ENCODE results near the gene GNAT1. TPM values are rescaled to one million over a fixed set of nuclear protein-coding genes. Genes with fewer than 3 reads are reported as not detected.

The GNAT1 gene
- total and polyA plus RNA-seq, 2 donors, result 0.05 TPM

DNA sequence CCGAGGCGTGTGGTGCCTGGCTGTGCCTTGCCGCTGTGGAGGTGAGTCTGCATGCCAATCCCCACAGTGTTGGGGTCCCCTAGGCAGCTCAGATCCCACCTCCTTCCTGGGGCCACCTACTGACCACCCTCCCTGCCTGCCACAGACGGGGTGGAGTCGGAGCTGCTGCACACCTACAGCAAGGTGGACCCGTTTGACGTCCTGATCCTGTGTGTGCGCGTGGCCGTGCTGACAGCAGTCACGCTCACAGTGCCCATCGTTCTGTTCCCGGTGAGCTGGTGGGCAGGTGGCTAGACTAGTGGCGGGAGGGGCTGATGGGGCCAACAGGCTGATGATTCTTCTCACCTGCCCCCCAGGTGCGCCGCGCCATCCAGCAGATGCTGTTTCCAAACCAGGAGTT is 27.0 kb downstream of the GNAT1 start:
- Histone ChIP-seq H3K27me3 (ENCODE audit: control insufficient read depth in 2 of 2, insufficient read depth in 1 of 2, low read length in 1 of 2) (no peaks in the 10 kb centered on the region), H3K36me3 (ENCODE audit: control insufficient read depth in 2 of 2, insufficient read depth in 2 of 2, low read length in 1 of 2) (no peaks in the 10 kb centered on the region), H3K4me3 (ENCODE audit: low read length in 2 of 2) (no peak overlapping the region), H3K9me3 (ENCODE audit: control insufficient read depth in 2 of 2, insufficient read depth in 1 of 2, low read length in 1 of 2) (no peaks in the 10 kb centered on the region), H3K27ac (ENCODE audit: low read depth in 1 of 2, low read length in 1 of 2) (no peak overlapping the region), H3K4me1 (ENCODE audit: control insufficient read depth in 2 of 2, insufficient read depth in 2 of 2, low read length in 2 of 2) (peaks cover 0 to 19% of the 10 kb centered on the region in 2 donors)
- WGBS, result 97% methylated on average over 17 of the region's 17 CpGs
- no peak for DNase-seq (ENCODE audit: low read depth in 6 of 9, low spot score in 9 of 9)

DNA sequence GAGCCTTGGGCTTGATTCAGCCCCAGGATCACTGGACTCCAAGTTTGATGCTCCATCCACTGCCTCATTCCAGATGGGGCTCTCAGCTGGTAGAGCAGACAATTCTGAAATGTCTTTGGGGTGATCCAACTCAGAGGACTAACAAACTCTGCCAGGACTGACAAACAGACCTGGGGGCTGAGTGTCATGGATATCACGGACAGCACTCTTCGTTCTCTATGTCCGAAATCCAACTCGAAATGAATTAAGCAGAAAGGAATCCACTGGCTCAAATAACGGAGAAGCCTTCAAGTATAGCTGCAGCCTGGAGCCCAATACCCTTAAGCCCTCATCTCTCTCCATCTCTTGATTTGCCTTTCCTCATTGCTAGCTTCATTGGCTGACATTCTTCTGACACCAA is 27.9 kb downstream of the GNAT1 start:
- H3K36me3 ChIP-seq (ENCODE audit: control insufficient read depth in 2 of 2, insufficient read depth in 2 of 2, low read length in 1 of 2), result no peaks in the 10 kb centered on the region
- DNase-seq (ENCODE audit: low read depth in 6 of 9, low spot score in 9 of 9), result no peak
- H3K4me1 ChIP-seq (ENCODE audit: control insufficient read depth in 2 of 2, insufficient read depth in 2 of 2, low read length in 2 of 2), result peaks cover 0 to 19% of the 10 kb centered on the region in 2 donors
- 96% methylated on average over 5 of the region's 5 CpGs for WGBS
- H3K9me3 ChIP-seq (ENCODE audit: control insufficient read depth in 2 of 2, insufficient read depth in 1 of 2, low read length in 1 of 2), result no peaks in the 10 kb centered on the region
- H3K27me3 ChIP-seq (ENCODE audit: control insufficient read depth in 2 of 2, insufficient read depth in 1 of 2, low read length in 1 of 2), result no peaks in the 10 kb centered on the region
- H3K27ac ChIP-seq (ENCODE audit: low read depth in 1 of 2, low read length in 1 of 2), result no peak overlapping the region
- H3K4me3 ChIP-seq (ENCODE audit: low read length in 2 of 2), result no peak overlapping the region

DNA sequence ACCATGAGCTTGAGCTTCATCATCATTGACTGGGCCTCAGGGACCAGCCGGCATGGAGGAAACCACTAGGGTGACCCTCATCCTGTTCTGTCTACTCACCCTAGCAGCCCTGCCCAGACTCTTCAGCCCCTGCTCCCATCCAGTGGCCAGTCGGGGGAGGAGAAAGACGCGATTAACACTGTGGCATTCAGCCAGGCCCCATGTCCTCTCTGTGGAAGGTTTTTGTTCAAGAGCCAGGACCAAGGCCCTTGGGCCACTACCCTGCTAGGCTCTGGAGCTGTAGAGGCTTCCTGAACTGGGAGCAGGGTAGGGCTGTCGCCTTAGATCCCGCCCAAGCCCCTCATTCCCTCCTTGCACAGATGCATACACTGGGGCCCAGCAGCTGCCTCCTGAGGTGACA is 28.7 kb downstream of the GNAT1 start:
- Histone ChIP-seq H3K4me3 (ENCODE audit: low read length in 2 of 2) (no peak overlapping the region), H3K9me3 (ENCODE audit: control insufficient read depth in 2 of 2, insufficient read depth in 1 of 2, low read length in 1 of 2) (no peaks in the 10 kb centered on the region), H3K27ac (ENCODE audit: low read depth in 1 of 2, low read length in 1 of 2) (no peak overlapping the region), H3K4me1 (ENCODE audit: control insufficient read depth in 2 of 2, insufficient read depth in 2 of 2, low read length in 2 of 2) (peaks cover 0 to 19% of the 10 kb centered on the region in 2 donors), H3K36me3 (ENCODE audit: control insufficient read depth in 2 of 2, insufficient read depth in 2 of 2, low read length in 1 of 2) (no peaks in the 10 kb centered on the region), H3K27me3 (ENCODE audit: control insufficient read depth in 2 of 2, insufficient read depth in 1 of 2, low read length in 1 of 2) (peaks cover 0 to 2% of the 10 kb centered on the region in 2 donors)
- 85% methylated on average over 6 of the region's 6 CpGs for WGBS
- no peak for DNase-seq (ENCODE audit: low read depth in 6 of 9, low spot score in 9 of 9)

DNA sequence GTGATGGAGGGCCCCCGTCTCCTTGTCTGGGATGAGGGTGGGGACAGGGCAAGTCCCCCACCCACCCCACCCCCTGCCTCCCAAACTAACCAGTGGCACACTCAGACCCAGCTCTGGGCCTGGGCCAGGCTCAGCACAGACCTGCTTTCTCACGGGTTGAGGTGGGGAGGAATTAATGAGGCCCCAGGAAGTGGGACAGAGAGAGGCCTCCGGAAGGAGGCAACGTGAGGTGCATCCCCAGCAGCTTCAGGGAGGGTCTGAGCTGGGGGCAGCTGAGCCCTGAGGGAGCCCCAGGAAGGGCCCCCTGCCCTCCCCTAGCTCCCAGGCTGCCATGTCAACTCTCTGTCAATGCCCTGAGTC is 29.6 kb downstream of the GNAT1 start:
- Histone ChIP-seq H3K27ac (ENCODE audit: low read depth in 1 of 2, low read length in 1 of 2) (no peak overlapping the region), H3K9me3 (ENCODE audit: control insufficient read depth in 2 of 2, insufficient read depth in 1 of 2, low read length in 1 of 2) (no peaks in the 10 kb centered on the region), H3K4me1 (ENCODE audit: control insufficient read depth in 2 of 2, insufficient read depth in 2 of 2, low read length in 2 of 2) (peaks cover 0 to 23% of the 10 kb centered on the region in 2 donors), H3K4me3 (ENCODE audit: low read length in 2 of 2) (no peak overlapping the region), H3K27me3 (ENCODE audit: control insufficient read depth in 2 of 2, insufficient read depth in 1 of 2, low read length in 1 of 2) (peaks cover 0 to 6% of the 10 kb centered on the region in 2 donors), H3K36me3 (ENCODE audit: control insufficient read depth in 2 of 2, insufficient read depth in 2 of 2, low read length in 1 of 2) (no peaks in the 10 kb centered on the region)
- DNase-seq (ENCODE audit: low read depth in 6 of 9, low spot score in 9 of 9), result no peak
- WGBS, result 48% methylated on average over 4 of the region's 4 CpGs

DNA sequence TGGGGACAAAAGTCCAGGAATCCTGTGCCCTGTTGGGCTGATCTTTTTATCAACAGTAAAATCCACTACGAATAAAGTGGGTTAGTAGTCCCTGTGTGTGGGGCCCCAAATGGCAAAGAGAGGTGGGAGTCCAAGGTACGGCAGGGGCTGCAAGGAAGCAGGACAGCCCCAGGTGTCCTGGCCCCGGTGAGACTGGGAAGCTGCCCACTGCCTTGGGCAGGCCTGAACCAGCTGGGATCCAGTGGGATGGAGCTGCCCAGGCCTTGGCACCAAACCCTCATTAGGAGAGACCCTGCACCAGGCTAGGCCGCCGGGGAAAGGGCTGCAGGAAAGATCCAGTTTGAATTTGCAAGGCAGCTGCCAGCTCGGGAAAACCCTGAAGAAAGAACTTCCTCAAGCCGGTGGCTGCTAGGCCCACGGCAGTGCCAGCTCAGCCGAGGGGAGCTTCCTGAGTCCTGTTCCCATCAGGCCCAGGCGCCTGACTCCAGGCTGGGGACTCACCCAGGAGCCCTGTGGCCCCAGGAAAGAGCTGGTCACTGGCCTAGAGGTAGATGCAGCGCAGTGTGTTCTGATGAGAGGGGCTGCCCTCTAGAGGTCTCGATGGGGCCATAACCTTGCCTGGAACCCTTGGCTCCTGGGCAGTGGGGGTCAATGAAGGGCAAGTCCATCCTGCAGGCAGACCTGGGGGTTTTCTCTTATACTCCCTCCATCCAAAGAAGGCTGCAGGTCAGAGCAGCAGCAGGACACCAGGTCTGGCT is 30.2 kb downstream of the GNAT1 start:
- H3K4me1 ChIP-seq (ENCODE audit: control insufficient read depth in 2 of 2, insufficient read depth in 2 of 2, low read length in 2 of 2), result peaks cover 0 to 28% of the 10 kb centered on the region in 2 donors
- H3K27ac ChIP-seq (ENCODE audit: low read depth in 1 of 2, low read length in 1 of 2), result no peak overlapping the region
- WGBS, result 61% methylated on average over 12 of the region's 12 CpGs
- no peaks in the 10 kb centered on the region for H3K9me3 ChIP-seq (ENCODE audit: control insufficient read depth in 2 of 2, insufficient read depth in 1 of 2, low read length in 1 of 2)
- no peaks in the 10 kb centered on the region for H3K36me3 ChIP-seq (ENCODE audit: control insufficient read depth in 2 of 2, insufficient read depth in 2 of 2, low read length in 1 of 2)
- DNase-seq (ENCODE audit: low read depth in 6 of 9, low spot score in 9 of 9), result no peak
- peaks cover 0 to 10% of the 10 kb centered on the region in 2 donors for H3K27me3 ChIP-seq (ENCODE audit: control insufficient read depth in 2 of 2, insufficient read depth in 1 of 2, low read length in 1 of 2)
- no peak overlapping the region for H3K4me3 ChIP-seq (ENCODE audit: low read length in 2 of 2)

DNA sequence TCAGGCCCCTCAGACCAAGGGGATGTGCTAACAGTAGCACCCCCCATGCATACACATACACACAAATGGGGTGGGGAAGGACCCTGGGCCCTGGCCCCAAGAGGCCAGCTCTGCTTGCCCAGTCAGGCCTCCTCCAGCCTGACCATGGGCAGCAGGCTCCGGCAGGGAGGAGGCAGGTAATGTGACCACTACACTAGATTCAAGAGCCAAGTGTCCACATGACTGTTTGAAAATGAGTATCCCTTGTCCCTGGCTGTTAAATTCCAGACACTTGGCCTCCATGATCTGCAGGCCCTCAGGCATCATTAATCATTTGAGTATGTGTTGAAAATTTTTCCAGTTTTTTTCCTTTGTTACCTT is 30.7 kb downstream of the GNAT1 start:
- H3K36me3 ChIP-seq (ENCODE audit: control insufficient read depth in 2 of 2, insufficient read depth in 2 of 2, low read length in 1 of 2), result no peaks in the 10 kb centered on the region
- H3K27ac ChIP-seq (ENCODE audit: low read depth in 1 of 2, low read length in 1 of 2), result no peak overlapping the region
- no peak overlapping the region for H3K4me3 ChIP-seq (ENCODE audit: low read length in 2 of 2)
- H3K9me3 ChIP-seq (ENCODE audit: control insufficient read depth in 2 of 2, insufficient read depth in 1 of 2, low read length in 1 of 2), result no peaks in the 10 kb centered on the region
- peaks cover 0 to 12% of the 10 kb centered on the region in 2 donors for H3K27me3 ChIP-seq (ENCODE audit: control insufficient read depth in 2 of 2, insufficient read depth in 1 of 2, low read length in 1 of 2)
- peaks cover 0 to 34% of the 10 kb centered on the region in 2 donors for H3K4me1 ChIP-seq (ENCODE audit: control insufficient read depth in 2 of 2, insufficient read depth in 2 of 2, low read length in 2 of 2)
- no peak for DNase-seq (ENCODE audit: low read depth in 6 of 9, low spot score in 9 of 9)
- WGBS, result 100% methylated on average over 1 of the region's 1 CpG

DNA sequence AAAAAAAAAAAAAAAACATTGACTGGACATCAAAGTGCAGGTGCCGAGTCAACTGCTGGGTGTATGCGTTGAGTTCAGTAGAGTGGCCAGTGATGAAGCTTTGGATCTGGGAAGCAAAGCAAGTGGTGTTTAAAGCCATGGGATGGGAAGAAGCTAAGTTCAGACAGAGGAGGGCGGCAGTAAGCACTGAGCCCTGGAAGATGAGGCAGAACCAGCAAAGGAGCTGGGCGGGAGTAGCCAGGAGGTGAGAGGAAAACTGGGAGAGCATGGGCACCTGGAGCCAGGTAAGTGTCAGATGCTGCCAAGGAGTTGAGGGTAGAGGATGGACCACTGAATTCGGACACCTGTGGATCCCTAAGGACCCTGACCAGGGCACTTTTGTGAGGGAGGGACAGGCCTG is 33.2 kb downstream of the GNAT1 start:
- no peak overlapping the region for H3K4me3 ChIP-seq (ENCODE audit: low read length in 2 of 2)
- peaks cover 0 to 12% of the 10 kb centered on the region in 2 donors for H3K27me3 ChIP-seq (ENCODE audit: control insufficient read depth in 2 of 2, insufficient read depth in 1 of 2, low read length in 1 of 2)
- H3K4me1 ChIP-seq (ENCODE audit: control insufficient read depth in 2 of 2, insufficient read depth in 2 of 2, low read length in 2 of 2), result peaks cover 5 to 50% of the 10 kb centered on the region in 2 donors
- no peaks in the 10 kb centered on the region for H3K36me3 ChIP-seq (ENCODE audit: control insufficient read depth in 2 of 2, insufficient read depth in 2 of 2, low read length in 1 of 2)
- DNase-seq (ENCODE audit: low read depth in 6 of 9, low spot score in 9 of 9), result no peak
- H3K27ac ChIP-seq (ENCODE audit: low read depth in 1 of 2, low read length in 1 of 2), result no peak overlapping the region
- no peaks in the 10 kb centered on the region for H3K9me3 ChIP-seq (ENCODE audit: control insufficient read depth in 2 of 2, insufficient read depth in 1 of 2, low read length in 1 of 2)
- WGBS, result 93% methylated on average over 5 of the region's 5 CpGs

DNA sequence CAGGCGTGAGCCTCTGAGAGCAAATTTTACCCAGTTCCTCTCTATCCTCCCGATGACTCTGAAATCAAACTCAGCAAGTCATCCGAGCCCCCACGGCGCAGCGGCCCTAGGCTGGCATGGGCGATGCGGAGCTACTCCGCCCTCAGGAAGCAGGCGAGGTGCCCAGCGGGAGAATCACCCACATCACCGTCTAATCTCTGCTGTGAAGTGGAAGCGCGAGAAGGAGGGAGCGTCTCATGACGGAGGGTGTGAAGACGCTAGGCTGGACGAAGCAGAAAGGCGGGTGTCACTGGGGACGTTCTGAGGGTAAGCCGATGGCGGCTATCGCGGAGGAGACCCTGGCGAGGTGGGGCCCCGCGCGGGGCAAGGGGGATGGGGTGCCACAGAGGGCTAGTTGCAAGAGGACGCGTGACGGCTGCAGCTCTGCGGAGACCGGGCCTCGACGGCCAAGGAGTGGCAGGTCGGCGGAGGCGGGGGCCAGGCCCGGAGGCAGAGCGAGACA is 35.5 kb downstream of the GNAT1 start:
- Histone ChIP-seq H3K4me3 (ENCODE audit: low read length in 2 of 2) (peak overlapping the region; percentile 63 to 90), H3K27me3 (ENCODE audit: control insufficient read depth in 2 of 2, insufficient read depth in 1 of 2, low read length in 1 of 2) (peaks cover 0 to 12% of the 10 kb centered on the region in 2 donors), H3K9me3 (ENCODE audit: control insufficient read depth in 2 of 2, insufficient read depth in 1 of 2, low read length in 1 of 2) (no peaks in the 10 kb centered on the region), H3K4me1 (ENCODE audit: control insufficient read depth in 2 of 2, insufficient read depth in 2 of 2, low read length in 2 of 2) (peaks cover 5 to 37% of the 10 kb centered on the region in 2 donors), H3K27ac (ENCODE audit: low read depth in 1 of 2, low read length in 1 of 2) (peak overlapping the region; percentile 48 to 72), H3K36me3 (ENCODE audit: control insufficient read depth in 2 of 2, insufficient read depth in 2 of 2, low read length in 1 of 2) (no peaks in the 10 kb centered on the region)
- peak in 4 of 9 donors; percentile 36 to 44 (median 42) for DNase-seq (ENCODE audit: low read depth in 6 of 9, low spot score in 9 of 9)
- under 1% methylated on average over 40 of the region's 40 CpGs for WGBS

DNA sequence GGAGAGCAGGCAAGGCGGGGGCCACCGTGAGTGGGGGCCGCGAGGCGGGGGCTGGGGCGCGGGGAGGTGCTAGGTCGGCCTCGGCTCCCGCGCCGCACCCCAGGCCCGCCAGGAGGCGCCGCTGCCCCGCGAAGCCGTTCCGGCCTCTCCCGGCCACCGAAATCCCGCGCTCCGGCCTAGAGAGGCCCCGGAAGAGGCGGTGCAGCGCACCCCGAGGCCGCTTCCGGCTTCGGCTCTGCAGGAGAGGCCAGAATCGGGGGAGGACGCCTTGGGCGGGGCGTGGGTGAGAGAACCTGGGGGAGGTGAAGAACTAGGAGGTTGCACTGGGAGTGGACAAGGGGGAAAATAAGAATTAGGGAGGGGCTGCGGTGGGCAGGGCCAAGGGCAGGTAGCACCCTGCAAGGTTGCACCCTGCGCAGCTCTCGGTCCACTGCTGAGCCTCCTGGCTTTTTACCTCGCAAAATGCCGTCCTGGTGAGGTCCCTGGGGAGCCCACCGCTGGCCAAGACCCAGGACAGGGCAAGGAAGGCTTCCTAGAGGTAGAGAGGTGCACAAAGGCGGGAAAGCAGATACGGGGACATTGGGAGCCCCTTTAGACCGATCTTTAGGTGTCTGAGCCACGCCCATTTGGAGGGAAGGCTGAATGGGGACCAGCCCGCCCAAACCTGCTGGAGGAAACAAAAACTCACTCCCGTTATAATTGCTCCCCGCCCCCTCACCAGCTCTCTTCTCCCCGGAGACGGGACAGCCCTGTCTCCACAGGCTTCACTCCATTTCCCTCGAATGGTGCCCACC is 36.2 kb downstream of the GNAT1 start:
- DNase-seq (ENCODE audit: low read depth in 6 of 9, low spot score in 9 of 9), result peak in 7 of 9 donors; percentile 81 to 96 (median 88)
- H3K9me3 ChIP-seq (ENCODE audit: control insufficient read depth in 2 of 2, insufficient read depth in 1 of 2, low read length in 1 of 2), result no peaks in the 10 kb centered on the region
- peak overlapping the region; percentile 86 to 88 for H3K27ac ChIP-seq (ENCODE audit: low read depth in 1 of 2, low read length in 1 of 2)
- WGBS, result under 1% methylated on average over 51 of the region's 51 CpGs
- H3K27me3 ChIP-seq (ENCODE audit: control insufficient read depth in 2 of 2, insufficient read depth in 1 of 2, low read length in 1 of 2), result peaks cover 0 to 12% of the 10 kb centered on the region in 2 donors
- peaks cover 5 to 37% of the 10 kb centered on the region in 2 donors for H3K4me1 ChIP-seq (ENCODE audit: control insufficient read depth in 2 of 2, insufficient read depth in 2 of 2, low read length in 2 of 2)
- no peaks in the 10 kb centered on the region for H3K36me3 ChIP-seq (ENCODE audit: control insufficient read depth in 2 of 2, insufficient read depth in 2 of 2, low read length in 1 of 2)
- peak overlapping the region; percentile 63 to 90 for H3K4me3 ChIP-seq (ENCODE audit: low read length in 2 of 2)
